ENCODE results near the gene EML3.
"Not testable (repeated sequence)": the region's sequence is repeated elsewhere in the genome, so short reads cannot be mapped to it uniquely, and the experiment has no call there.

- TF ChIP-seq PRPF4 (IDR thresholded peaks at IDR 0.05; ENCODE audit: low read depth, low read length, poor library complexity, severe bottlenecking): not testable (repeated sequence)
- TF ChIP-seq, protein P1, sequence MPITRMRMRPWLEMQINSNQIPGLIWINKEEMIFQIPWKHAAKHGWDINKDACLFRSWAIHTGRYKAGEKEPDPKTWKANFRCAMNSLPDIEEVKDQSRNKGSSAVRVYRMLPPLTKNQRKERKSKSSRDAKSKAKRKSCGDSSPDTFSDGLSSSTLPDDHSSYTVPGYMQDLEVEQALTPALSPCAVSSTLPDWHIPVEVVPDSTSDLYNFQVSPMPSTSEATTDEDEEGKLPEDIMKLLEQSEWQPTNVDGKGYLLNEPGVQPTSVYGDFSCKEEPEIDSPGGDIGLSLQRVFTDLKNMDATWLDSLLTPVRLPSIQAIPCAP (CRISPR knock-in tag; IDR thresholded peaks at IDR 0.05; ENCODE audit: low read depth): not testable (repeated sequence)
- TF ChIP-seq, protein P2, sequence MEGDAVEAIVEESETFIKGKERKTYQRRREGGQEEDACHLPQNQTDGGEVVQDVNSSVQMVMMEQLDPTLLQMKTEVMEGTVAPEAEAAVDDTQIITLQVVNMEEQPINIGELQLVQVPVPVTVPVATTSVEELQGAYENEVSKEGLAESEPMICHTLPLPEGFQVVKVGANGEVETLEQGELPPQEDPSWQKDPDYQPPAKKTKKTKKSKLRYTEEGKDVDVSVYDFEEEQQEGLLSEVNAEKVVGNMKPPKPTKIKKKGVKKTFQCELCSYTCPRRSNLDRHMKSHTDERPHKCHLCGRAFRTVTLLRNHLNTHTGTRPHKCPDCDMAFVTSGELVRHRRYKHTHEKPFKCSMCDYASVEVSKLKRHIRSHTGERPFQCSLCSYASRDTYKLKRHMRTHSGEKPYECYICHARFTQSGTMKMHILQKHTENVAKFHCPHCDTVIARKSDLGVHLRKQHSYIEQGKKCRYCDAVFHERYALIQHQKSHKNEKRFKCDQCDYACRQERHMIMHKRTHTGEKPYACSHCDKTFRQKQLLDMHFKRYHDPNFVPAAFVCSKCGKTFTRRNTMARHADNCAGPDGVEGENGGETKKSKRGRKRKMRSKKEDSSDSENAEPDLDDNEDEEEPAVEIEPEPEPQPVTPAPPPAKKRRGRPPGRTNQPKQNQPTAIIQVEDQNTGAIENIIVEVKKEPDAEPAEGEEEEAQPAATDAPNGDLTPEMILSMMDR (CRISPR knock-in tag; IDR thresholded peaks at IDR 0.05): not testable (repeated sequence)
Observed at GRCh38 chr11:62650283-62650682, 37.7 kb upstream of the EML3 start.

Data from HepG2 (cell line).